Activated CD4-positive, alpha-beta T cell treated with anti-CD3 and anti-CD28 coated beads, Interleukin-2, amount 50 U/mL, for 48 hours (primary cell): ENCODE data around the gene PPP2R5A.
"Not testable (repeated sequence)": the region's sequence is repeated elsewhere in the genome, so short reads cannot be mapped to it uniquely, and the experiment has no call there.

Source experiments
- DNase-seq, 2 experiments: peaks; one replicate each; pipeline ENCODE4 v3.0.0-alpha.2; 2020

The PPP2R5A gene

GRCh38 chr1:212269306-212269705 is 15.9 kb upstream of the PPP2R5A start:
- DNase-seq: no peak

- no peak for DNase-seq
Observed at GRCh38 chr1:212270564-212270963, 14.6 kb upstream of the PPP2R5A start.

- DNase-seq: no peak
Observed at GRCh38 chr1:212271234-212271633, 14.0 kb upstream of the PPP2R5A start.

- DNase-seq: no peak
Observed at GRCh38 chr1:212271823-212272485, 13.3 kb upstream of the PPP2R5A start.

GRCh38 chr1:212281590-212281989 is 3.6 kb upstream of the PPP2R5A start:
- DNase-seq: no peak

GRCh38 chr1:212283741-212284140 is 1.5 kb upstream of the PPP2R5A start:
- no peak for DNase-seq

- DNase-seq: no peak
Observed at GRCh38 chr1:212284332-212284743, 872 bp upstream of the PPP2R5A start.

- peak; percentile 66 to 71 for DNase-seq
Observed at GRCh38 chr1:212285685-212286555, 710 bp downstream of the PPP2R5A start.

GRCh38 chr1:212286556-212287131 is 1.4 kb downstream of the PPP2R5A start:
- no peak for DNase-seq

- no peak for DNase-seq
Observed at GRCh38 chr1:212287261-212287895, 2.2 kb downstream of the PPP2R5A start.

- DNase-seq: not testable (repeated sequence)
Observed at GRCh38 chr1:212287995-212288394, 2.8 kb downstream of the PPP2R5A start.

GRCh38 chr1:212288615-212289014 is 3.4 kb downstream of the PPP2R5A start:
- no peak for DNase-seq

GRCh38 chr1:212289262-212290077 is 4.3 kb downstream of the PPP2R5A start:
- DNase-seq: no peak

GRCh38 chr1:212290608-212291007 is 5.4 kb downstream of the PPP2R5A start:
- no peak for DNase-seq

GRCh38 chr1:212291505-212292134 is 6.4 kb downstream of the PPP2R5A start:
- DNase-seq: no peak

- DNase-seq: no peak
Observed at GRCh38 chr1:212292250-212293105, 7.3 kb downstream of the PPP2R5A start.

- no peak for DNase-seq
Observed at GRCh38 chr1:212293579-212293978, 8.4 kb downstream of the PPP2R5A start.

- no peak for DNase-seq
Observed at GRCh38 chr1:212294983-212295382, 9.8 kb downstream of the PPP2R5A start.

GRCh38 chr1:212295579-212295978 is 10.4 kb downstream of the PPP2R5A start:
- no peak for DNase-seq

- DNase-seq: no peak
Observed at GRCh38 chr1:212297338-212297737, 12.1 kb downstream of the PPP2R5A start.

GRCh38 chr1:212301580-212301979 is 16.4 kb downstream of the PPP2R5A start:
- no peak for DNase-seq
